Fibroblast of skin of scalp (primary cell): ENCODE measurements around the gene SLCO3A1.

Experiments
- DNase-seq: peaks from one replicate; pipeline ENCODE4 v3.0.0-alpha.2; 2013

The SLCO3A1 gene

DNA sequence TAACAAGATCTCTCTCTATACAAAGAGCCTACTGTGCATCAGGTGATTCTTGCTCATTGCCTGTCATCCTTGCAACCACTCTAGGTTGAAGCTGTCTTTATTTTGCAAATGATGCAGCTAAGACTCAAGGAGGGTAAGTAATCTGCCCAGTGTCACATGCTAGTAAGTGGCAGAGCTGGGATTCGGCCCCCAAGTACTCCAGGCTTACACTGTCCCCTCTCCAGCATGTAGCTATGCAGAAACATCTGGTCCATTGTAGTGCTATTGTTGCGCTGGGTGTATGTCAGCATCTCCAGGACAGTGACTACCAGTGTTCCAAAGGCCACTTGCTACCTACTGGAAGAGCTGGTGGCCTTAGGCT lies 248.9 kb downstream of the SLCO3A1 start:
- no peak for DNase-seq

DNA sequence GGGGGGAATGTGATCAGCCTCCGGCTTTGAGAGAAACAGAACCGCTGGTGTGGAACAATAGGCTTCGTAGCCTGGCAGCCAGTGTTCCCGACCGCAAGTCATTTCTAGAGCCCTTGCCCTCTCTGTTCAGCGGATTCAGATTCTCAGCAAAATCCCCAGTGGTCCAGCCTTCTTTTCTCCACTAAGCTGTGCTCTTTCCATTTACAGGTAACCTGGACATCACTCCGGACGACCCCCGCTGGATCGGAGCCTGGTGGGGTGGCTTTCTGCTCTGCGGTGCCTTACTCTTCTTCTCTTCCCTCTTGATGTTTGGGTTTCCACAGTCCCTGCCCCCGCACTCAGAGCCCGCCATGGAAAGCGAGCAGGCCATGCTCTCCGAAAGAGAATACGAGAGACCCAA lies 250.6 kb downstream of the SLCO3A1 start:
- no peak for DNase-seq

DNA sequence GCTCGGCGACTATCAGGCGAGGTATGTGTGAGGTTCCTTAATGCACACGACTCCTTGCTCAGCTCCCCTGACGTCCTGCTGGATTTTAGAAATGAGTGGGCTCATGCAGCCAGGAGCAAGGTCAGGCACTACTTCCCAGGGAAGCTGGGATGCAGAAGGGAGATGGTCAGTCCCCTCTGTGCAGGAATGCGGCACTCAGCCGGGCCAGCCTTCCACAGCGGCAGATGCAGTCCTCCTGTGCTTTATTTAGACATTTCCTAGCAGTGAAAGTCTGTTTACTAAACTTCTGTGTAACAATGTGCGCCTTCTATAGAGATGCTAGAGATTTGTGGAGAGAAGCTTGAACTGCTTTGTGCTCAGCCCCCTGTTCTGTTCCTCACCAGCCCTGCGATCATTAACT lies 252.1 kb downstream of the SLCO3A1 start:
- DNase-seq: no peak

DNA sequence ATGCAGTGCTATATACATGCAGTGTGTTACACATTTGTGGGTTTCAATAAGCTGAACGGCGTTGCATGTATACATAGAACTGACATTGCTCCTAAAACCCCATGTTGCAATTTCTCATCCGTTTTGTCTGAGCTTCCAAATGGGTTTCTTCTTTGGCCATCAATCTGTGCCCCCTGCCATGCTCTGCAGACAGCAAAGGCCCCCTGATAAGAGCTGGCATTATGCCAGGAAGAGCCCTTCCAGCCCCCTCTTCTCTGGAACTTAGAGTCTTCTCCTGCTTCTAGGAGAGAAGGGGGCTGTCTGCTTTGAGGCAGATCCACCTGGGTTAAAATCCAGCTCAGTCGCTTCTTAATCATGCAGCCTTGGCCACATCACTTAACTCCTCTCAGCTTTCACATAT lies 254.0 kb downstream of the SLCO3A1 start:
- DNase-seq: no peak

DNA sequence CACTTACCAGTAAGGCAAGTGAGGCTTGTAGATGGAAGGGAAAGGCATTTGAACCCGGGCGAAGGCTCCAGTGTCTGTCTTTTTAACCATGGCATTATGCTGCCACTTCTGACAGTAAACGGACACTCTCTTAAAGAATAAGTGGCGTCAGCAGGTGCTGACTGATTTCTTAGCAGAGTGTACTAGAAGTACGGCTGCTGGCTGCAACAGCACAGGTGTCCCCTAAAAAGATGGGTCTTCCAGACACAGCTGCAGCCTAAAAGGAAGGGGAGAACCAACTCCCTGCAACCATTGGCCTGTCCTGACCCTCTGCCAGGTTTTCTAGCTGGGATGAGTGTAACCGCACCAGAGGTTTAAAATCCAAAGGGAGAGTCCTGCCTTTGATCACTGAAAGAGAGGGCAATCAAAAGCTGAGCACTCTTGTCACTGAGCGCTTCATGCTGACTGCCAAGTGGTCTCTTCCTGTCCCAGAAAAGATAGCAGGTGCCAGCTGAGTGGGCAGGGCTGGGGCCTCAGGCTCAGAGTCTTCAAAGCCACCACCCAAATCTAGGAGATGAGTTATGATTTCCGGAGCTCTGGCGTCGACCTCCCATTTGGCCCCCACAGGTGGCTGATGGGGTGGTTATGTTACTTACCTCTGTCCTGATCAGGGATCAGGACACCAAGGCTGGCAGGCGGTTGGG lies 255.8 kb downstream of the SLCO3A1 start:
- DNase-seq: no peak

DNA sequence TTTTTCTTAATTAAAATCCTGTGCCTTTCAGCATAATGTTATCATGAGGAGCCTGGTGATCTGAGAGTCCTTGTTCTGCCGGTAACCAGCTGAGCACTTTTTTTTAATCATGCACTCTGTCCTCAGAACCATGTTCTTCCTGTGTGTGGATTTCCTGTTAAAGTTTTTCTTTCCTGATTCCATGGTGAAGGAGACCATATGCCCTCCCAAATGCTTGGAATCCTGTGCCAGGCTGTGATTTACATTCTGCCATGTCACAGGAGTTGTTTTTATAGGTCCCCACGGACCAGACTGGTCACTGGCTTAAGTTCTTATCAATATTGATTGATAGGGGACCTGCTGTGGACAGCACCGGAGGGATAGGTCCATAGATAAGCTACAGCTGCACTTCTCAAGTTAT lies 257.8 kb downstream of the SLCO3A1 start:
- DNase-seq: no peak

DNA sequence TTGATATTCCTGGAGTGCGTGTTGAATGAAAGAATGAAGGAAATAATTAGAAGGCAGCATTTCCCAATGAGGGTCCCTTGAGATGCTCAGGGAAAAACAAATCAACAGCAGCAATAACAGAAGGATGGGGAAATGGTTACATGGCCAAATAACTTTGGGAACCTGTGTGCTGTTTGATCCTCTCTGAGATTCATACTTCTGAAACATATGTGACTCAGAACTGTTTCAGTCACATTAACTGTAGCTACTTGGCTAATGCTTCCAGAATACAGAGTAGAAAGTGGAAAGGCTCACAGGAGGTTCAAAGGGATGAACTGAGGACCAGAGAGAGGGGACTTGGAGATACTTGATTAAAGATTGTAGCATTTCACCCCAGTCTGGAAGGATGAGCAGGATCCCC lies 258.2 kb downstream of the SLCO3A1 start:
- DNase-seq: no peak

DNA sequence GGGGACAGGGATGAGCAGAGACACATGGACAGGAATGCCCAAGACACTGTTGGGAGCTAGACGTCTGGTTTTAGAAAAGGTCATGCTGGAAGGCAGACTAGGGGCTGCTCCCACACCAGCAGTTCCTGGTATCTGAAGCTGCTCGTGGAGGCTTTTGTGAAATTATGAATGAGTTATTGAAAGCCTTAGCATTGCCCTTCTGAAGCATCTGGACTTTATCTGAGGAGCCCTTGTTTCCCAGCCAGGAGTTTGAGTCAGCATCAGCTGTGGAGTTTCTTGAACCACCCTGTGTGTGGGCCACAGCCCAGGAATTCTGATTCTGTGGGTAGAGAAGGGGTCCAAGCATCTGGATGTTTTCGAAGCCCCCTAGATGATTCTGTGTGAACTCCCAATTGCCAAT lies 258.7 kb downstream of the SLCO3A1 start:
- peak; percentile 11 for DNase-seq

DNA sequence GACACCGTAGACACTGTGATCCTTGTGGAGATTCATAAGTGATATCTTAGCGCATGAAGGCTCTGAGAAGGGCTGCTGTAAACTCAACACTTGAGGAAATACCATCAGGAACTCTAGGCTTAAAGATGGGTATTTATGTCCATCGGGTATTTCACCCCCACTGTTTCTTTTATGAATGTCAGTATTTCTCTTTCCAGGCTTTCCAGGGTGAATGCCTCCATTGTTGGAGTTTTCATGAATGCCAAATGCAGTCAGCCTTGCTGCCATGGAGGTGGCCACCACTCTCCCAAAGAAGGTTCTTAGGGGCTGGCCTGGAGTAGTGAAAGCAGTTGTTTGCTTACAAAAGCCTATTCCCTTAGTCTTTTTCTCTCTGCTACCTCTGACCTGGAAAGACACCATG lies 259.2 kb downstream of the SLCO3A1 start:
- DNase-seq: no peak

DNA sequence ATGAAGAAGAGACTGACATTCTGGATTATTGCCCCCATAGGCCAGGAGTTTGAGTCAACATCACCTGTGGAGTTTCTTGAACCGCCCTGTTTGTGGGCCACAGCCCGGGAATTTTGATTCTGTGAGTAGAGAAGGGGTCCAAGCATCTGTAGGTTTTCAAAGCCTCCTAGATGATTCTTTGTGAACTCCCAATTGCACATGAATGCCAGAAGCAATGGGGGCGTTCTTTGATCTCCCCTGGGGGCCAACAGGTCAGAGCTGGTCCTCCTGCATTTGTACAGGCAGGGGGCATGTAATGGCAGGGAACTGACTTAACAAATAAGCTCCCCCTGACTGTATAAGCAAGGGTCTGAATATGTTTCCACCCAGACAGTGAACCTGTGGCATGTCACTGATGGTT lies 260.3 kb downstream of the SLCO3A1 start:
- no peak for DNase-seq

DNA sequence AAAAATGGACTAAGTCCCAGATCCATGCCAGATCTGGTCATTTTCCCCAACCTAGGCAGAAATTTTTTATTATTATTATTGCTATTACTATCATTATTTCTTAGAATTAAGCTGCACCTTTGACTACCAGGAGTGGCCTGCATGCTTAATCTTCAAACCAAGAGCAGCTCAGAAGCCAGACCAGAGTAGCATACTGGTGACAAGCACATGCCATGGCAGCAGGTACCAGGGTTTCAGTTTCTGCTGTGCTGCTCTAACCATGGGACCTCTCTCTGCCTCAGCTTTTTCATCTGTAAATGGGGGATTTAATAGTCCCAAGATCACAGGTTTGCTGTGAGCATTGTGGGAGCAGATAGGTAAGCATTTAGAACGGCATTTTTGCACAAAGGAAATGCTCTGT lies 262.3 kb downstream of the SLCO3A1 start:
- no peak for DNase-seq

DNA sequence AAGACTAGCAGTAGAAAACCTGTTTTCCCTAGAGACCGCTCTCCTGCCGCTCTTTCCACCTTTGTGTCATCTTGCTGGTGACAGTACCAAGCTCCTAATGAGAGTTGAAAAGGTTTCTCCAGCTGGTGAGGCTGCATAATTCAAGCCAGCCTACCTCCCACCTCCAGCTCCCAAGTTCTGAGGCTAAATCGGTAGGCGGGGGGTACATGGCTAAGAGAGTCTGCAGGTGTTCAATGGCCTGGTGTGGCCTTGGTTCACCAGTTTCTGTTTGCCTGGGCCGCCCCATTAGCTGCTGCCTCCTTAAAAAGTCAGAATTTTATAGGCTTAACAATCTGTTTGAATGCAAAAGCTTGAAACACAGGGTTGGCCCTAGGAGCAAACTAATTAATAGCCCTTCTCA lies 262.8 kb downstream of the SLCO3A1 start:
- DNase-seq: no peak

DNA sequence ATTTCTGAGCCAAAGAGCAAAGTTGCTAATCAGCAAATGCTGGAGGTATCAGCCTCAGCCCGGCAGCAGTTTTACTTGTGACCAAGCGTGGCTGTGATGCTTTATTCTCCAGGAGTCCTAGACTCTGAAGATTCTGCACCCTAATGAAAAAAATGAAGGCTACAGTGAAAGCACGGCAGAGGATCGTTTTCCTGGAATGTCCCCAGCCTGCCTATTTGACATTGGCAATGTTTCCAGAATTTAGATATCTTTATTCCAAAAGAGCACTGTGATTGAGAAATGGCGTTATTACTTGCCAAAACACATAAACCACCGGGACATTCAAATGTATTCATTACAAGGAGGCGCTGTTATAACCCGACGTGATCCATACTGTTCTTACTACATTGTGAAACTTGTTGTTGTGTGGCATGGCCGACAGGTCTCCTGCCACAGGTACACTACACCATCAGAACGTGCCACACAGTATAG lies 263.8 kb downstream of the SLCO3A1 start:
- no peak for DNase-seq

DNA sequence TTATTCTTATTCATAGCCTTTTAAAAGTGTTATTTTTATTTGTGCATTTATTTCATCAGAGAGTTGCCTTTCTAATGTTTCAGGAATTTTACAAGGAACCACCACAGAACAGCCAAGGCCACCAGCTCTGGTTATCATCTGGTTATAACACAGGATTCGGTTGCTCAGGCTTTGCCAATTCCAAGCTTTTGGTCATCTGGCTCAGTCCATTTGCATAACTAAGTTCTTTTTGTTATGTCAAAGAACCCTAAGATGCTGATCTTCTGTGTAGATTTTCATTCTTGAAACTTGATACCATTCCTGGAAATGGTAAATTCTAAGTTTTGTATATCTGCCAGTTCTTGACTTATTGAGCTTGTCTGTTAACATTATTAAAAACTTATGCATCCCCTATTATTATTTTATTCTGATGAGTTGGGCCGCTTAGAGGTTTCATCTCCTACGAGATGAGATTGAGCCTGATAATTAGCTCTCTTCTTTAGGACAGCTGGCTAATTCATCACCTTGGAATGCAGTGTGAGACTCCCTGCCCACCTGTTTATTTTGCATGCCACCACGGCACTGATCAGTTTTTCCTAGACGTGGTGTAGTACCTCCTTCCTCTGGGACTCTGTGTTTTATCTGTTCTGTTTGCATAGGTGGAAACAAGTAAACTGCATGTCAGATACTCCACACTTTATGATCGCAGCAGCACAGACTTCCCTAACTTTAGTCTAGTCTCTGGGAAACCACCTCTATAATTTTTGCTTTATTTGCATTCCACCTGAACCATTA lies 264.8 kb downstream of the SLCO3A1 start:
- no peak for DNase-seq

DNA sequence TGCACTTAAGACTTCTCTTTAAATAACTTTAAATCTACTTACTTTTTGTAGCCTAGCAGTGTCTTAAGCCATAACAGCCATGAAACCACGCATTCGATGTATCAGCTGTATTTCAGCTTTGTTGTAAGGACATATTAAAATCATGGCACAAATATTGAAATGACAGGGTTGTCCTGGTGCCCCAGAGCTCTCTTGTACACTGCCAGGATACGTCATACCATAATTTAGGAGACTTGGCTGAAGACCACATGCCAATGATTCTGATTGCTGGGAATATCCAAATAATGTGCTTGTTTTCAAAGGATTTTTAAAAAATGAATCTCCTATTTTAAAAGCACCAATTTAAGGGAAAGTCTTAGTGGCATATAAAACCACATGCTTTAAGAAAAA lies 265.4 kb downstream of the SLCO3A1 start:
- no peak for DNase-seq

DNA sequence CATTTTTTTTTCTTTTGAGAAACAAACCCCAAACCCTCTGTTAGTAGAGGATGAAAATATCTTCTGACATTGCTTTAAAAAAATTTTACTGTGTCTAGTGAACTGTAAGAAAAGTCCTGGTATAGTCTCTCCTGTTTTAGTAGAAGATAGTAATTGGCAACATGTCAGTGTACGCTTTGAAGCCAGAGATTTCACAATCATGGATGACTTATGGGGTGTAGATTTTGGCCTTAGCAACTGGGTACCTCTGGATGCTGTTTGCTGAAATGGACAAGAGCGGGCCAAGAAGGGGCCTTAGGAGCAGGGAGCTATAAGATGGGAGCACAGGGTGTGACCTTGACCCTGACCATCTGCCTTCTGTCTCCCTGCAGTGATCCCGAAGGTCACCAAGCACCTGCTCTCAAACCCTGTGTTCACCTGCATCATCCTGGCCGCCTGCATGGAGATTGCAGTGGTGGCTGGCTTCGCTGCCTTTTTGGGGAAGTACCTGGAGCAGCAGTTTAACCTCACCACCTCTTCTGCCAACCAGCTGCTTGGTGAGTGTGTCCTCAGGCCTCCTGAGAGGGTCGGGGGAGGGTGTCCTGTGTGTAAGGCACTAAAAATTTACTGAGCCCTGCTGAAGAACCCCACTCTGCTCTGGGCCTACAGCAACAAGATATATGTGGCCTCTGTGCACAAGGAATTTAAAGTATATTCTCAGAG lies 266.7 kb downstream of the SLCO3A1 start:
- DNase-seq: no peak

DNA sequence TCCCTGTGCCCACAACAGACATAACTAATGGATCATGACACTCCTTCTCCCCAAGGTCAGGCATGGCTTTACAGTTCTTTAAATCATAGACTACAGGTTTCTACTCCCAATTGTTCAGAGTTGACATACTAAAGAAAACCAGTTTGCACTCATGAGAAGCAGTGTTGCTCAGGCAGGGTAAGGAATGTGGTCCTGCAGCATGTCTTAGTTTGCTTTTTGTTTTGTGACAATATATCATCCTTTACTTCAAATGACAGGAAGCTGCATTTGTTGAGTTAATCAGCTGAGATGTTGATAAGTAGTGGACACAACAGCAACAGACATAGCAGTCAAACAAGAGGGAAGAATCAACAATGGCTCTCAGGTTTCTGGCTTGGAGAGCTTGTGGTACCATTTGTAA lies 267.5 kb downstream of the SLCO3A1 start:
- DNase-seq: no peak

DNA sequence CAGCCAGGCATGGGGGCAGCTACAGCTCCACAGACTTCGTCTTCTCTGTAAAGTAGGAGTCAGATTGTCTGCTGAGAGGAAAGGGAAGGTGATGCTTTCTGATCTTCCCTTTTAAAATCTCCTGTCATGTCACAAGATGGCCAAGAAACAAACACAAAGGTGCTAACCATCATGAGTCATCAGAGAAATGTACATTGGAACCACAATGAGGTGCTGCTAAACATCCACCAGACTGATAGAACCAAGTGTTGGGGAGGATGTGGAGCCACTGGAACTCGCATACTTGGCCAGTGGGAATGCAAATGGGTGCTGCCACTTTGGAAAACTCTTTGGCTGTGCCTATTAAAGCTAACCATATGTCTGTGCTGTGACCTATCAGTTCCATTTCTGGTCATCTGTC lies 268.8 kb downstream of the SLCO3A1 start:
- no peak for DNase-seq

DNA sequence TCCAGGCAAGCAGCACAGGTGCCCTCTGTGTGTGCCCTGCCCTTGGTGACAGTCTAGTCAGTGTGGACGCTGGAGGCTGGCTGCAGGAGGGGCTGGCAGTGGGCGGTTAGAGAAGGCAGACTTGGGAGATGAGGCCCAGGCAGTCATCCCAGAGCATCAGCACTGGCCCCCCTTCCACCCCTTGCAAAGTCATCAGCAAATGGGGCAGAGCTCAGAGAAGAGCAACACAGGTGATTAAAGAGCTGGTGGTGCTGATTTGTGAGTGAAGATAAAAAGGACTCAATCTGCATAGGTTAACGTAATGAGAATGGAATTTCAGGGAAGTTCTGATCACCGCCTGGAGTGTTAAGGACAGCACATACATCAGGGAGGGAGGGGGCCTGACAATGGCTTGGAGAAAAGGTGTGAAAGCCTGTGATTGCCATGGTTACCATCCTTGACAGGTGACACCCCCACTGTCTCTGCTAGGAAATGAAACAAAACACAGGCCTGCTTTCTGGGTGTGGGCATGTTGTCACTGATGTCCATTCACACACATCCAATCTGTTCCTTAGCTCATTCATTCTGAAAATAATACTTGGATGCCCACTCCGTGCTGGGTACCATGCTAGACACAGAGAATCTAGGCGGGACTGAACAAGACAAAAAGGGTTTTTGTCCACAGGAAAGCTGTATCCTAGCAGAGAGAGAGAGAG lies 270.6 kb downstream of the SLCO3A1 start:
- DNase-seq: no peak

DNA sequence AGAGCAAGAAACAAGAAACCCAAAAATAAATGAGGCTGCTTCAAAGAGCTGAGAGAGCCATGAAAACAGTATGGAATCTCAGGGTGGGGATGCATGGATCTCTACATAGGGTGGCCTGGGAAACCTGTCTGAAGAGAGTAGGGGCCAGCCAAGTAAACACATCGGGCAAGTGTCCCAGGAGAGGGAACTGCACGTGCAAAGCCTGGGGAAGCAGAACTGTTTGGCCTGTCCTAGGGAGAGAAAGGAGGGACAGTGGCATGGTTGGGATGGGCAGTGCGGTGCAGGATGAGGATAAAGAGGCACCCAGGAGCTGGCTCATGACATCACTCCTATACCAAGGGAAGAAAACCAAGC lies 271.1 kb downstream of the SLCO3A1 start:
- DNase-seq: no peak

DNA sequence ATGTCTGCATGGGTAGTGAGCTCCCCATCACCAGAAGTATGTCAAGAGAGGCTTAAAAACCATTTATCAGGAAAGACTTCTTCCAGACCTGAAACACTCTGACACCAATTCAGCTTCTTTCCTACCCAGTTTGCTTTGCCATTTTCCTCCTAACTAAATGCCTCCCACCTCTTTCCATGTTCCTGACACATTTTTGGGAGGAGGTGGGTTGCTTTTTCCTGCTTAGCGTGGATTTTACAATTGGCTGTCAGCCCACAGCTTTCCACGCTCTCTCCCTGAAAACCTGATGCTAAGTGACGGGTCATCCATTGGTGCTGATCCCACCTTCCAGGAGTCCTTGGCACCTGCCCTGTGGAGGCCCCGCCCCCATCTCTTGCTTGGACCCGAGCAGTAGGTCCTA lies 275.3 kb downstream of the SLCO3A1 start:
- no peak for DNase-seq

DNA sequence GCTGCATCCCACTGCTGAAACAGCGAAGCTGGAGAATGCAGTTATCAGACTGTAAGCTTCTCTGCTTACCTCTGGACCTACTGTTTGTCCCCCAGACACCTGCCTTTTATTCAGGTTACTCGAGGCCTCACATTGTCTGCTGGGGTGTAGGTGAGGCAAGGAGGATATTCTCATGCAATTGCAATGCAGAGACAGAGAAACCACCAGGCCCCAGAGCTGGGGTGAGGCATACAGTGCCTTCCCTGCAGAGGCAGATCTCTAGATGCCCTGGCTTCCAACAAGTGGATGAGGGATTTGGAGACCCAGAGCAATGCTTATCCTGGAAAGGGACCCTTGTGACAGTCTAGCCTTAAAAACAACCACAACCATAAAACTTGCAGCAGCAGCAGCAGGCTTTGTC lies 276.7 kb downstream of the SLCO3A1 start:
- no peak for DNase-seq

DNA sequence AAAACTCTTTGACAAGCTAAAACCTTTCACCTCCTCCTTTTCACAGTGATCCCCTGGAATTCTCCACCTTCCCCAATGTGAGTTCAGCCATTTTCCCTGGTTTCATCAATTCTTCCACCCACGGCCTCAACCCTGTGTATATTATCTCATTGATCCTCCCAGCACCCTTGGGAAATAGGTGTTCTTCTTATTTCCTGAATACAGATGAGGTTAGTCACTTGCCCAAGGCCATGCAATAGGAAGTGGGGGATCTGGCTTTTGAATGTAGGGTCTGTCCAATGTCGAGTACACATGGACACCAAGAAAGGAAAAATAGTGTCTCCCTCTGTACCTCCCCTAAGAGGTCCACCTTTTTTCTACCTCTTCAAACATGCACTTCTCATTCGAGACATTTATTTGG lies 277.4 kb downstream of the SLCO3A1 start:
- no peak for DNase-seq
